PFSK-1 (cell line): ENCODE measurements around the gene CLEC4G.

Source experiments
- FOXP2 ChIP-seq: optimal IDR thresholded peaks from 2 replicates; pipeline ENCODE3; 2011; ENCODE audit warnings: borderline replicate concordance, control low read depth, inconsistent platforms; ENCODE audit not compliant: insufficient read depth; ENCODE audit errors: extremely low read length, extremely low read depth
- POLR2AphosphoS5 ChIP-seq: IDR thresholded peaks from 2 replicates; pipeline ENCODE4 v1.6.1; 2012; ENCODE audit warnings: low read depth, mild to moderate bottlenecking, control low read depth, low read length, moderate library complexity
- REST ChIP-seq, 2 experiments: IDR thresholded peaks; 2 replicates each; pipeline versions ENCODE4 v1.6.1 to v1.8.0; 2011 to 2012; ENCODE audit warnings: low read depth in 2 of 2, low read length in 2 of 2, control low read depth in 1 of 2, inconsistent platforms in 1 of 2, mild to moderate bottlenecking in 1 of 2, moderate library complexity in 1 of 2; ENCODE audit not compliant: insufficient read depth in 1 of 2
- SIN3A ChIP-seq: IDR thresholded peaks from 2 replicates; pipeline ENCODE4 v1.6.1; 2012; ENCODE audit warnings: mild to moderate bottlenecking, low read length, moderate library complexity, borderline replicate concordance; ENCODE audit not compliant: insufficient read depth
- TAF1 ChIP-seq: IDR thresholded peaks from 2 replicates; pipeline ENCODE4 v1.6.1; 2012; ENCODE audit warnings: low read length, control low read depth, borderline replicate concordance; ENCODE audit not compliant: insufficient read depth

Gene CLEC4G

GRCh38 chr19:7767487-7767886, 35.6 kb upstream of the CLEC4G start:
- no peak for TF ChIP-seq POLR2AphosphoS5
- TF ChIP-seq REST (IDR thresholded peaks at IDR 0.05; ENCODE audit: insufficient read depth in 1 of 2, low read depth in 2 of 2, low read length in 2 of 2) = no peak
- TF ChIP-seq FOXP2 = no peak
- TF ChIP-seq TAF1 = no peak
- TF ChIP-seq SIN3A = no peak

GRCh38 chr19:7766535-7766934, 34.6 kb upstream of the CLEC4G start:
- TF ChIP-seq FOXP2 (no peak), TAF1 (no peak), SIN3A (no peak), REST (IDR thresholded peaks at IDR 0.05; ENCODE audit: insufficient read depth in 1 of 2, low read depth in 2 of 2, low read length in 2 of 2) (no peak), POLR2AphosphoS5 (no peak)

- TF ChIP-seq POLR2AphosphoS5 (no peak), SIN3A (no peak), FOXP2 (no peak), REST (IDR thresholded peaks at IDR 0.05; ENCODE audit: insufficient read depth in 1 of 2, low read depth in 2 of 2, low read length in 2 of 2) (no peak), TAF1 (no peak)
These were observed 31.8 kb upstream of the CLEC4G start for GRCh38 chr19:7763696-7764095.

GRCh38 chr19:7762719-7763293, 30.9 kb upstream of the CLEC4G start, which contains the start of gene CLEC4M:
Gene CLEC4M, plus strand, starts transcription at chr19:7763243. Its CDS starts 24 bp downstream, at chr19:7763267.
- TF ChIP-seq TAF1 = no peak
- TF ChIP-seq POLR2AphosphoS5 = no peak
- no peak for TF ChIP-seq FOXP2
- TF ChIP-seq SIN3A = no peak
- no peak for TF ChIP-seq REST (IDR thresholded peaks at IDR 0.05; ENCODE audit: insufficient read depth in 1 of 2, low read depth in 2 of 2, low read length in 2 of 2)

GRCh38 chr19:7759156-7759555, 27.2 kb upstream of the CLEC4G start:
- TF ChIP-seq TAF1 (no peak), POLR2AphosphoS5 (no peak), FOXP2 (no peak), SIN3A (no peak), REST (IDR thresholded peaks at IDR 0.05; ENCODE audit: insufficient read depth in 1 of 2, low read depth in 2 of 2, low read length in 2 of 2) (no peak)
